Measurements from ENCODE around the gene SMOC2.

DNA sequence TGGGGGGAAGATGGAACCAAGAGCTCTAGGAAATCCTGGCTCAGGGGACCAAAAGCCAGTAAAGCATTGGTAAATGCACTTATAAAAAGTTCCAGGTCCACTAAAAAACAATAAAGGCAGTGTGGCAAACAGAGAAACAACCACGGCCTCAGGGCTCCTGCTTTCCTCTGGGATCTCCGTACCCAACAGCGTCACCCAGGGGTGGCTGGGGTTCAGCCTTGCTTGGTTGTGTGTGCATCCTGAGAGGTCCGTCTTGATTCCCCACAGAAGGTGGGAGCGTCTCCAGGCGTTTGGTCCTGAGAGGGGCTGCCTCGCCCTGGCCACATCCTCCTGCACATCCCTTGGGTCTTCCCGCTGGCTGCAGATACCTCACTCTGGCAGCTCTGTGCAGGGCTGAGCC lies 60.6 kb downstream of the SMOC2 start:
- TF ChIP-seq, protein P1, sequence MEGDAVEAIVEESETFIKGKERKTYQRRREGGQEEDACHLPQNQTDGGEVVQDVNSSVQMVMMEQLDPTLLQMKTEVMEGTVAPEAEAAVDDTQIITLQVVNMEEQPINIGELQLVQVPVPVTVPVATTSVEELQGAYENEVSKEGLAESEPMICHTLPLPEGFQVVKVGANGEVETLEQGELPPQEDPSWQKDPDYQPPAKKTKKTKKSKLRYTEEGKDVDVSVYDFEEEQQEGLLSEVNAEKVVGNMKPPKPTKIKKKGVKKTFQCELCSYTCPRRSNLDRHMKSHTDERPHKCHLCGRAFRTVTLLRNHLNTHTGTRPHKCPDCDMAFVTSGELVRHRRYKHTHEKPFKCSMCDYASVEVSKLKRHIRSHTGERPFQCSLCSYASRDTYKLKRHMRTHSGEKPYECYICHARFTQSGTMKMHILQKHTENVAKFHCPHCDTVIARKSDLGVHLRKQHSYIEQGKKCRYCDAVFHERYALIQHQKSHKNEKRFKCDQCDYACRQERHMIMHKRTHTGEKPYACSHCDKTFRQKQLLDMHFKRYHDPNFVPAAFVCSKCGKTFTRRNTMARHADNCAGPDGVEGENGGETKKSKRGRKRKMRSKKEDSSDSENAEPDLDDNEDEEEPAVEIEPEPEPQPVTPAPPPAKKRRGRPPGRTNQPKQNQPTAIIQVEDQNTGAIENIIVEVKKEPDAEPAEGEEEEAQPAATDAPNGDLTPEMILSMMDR (IDR thresholded peaks at IDR 0.05), result no peak
- TF ChIP-seq POLR2A (IDR thresholded peaks at IDR 0.05), result no peak

All from thyroid gland (tissue), 4 donors.